HUES64 (cell line): ENCODE results near the gene PTH.

Experiments
- H3K27ac ChIP-seq: 2 replicates; pipeline ENCODE4 v1.7.0; 2013; ENCODE audit warnings: low read depth, low read length, inconsistent platforms
- H3K27me3 ChIP-seq: 2 replicates; pipeline ENCODE4 v1.6.1; 2013; ENCODE audit warnings: mild to moderate bottlenecking, low read length; ENCODE audit not compliant: insufficient read depth
- H3K36me3 ChIP-seq: 2 replicates; pipeline ENCODE4 v1.6.1; 2013; ENCODE audit warnings: mild to moderate bottlenecking, low read length; ENCODE audit not compliant: insufficient read depth
- H3K4me1 ChIP-seq: 2 replicates; pipeline ENCODE4 v1.6.1; 2013; ENCODE audit warnings: mild to moderate bottlenecking, low read length, moderate library complexity; ENCODE audit not compliant: insufficient read depth
- H3K4me3 ChIP-seq: 2 replicates; pipeline ENCODE4 v1.5.1; 2013; ENCODE audit warnings: mild to moderate bottlenecking, low read length, moderate library complexity
- H3K9ac ChIP-seq: 2 replicates; pipeline ENCODE4 v1.6.1; 2013; ENCODE audit warnings: mild to moderate bottlenecking, low read depth, low read length
- H3K9me3 ChIP-seq: 2 replicates; pipeline ENCODE4 v1.6.1; 2013; ENCODE audit warnings: low read depth, low read length; ENCODE audit not compliant: insufficient read depth
- WGBS: fragments of 150-250, 120-280 bp; methylation state at CpG from one replicate; pipeline ENCODE4 v1.1.7; 2013; ENCODE audit warnings: missing lambda C conversion rate; 5-methylcytosine and 5-hydroxymethylcytosine counted together

Gene PTH

DNA sequence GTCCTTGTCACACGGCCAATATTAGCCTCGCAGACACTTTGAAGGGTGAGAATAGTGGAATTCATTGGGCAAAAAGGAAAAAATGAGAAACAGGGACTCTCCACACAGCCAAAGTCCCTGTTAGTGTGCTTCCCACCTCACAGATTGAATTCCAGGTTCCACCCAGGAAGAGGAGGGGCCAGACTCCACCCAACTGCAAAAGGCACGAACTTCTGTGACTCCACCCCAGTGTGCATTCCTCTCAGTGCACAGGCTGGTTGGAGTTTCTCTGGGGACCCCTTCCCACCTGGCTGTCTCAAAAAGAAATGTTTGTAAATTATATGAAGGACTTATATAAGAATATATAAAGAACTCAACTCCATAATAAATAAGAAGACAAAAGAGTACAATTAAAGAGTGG is 20.7 kb downstream of the PTH start:
- no peaks in the 10 kb centered on the region for H3K27me3 ChIP-seq
- no peaks in the 10 kb centered on the region for H3K36me3 ChIP-seq
- H3K9me3 ChIP-seq = peaks cover 5% of the 10 kb centered on the region; the same call in 1 of the 2 replicates
- H3K4me1 ChIP-seq = 0 out of 2 replicates have a peak, but pooled peaks cover 7% of the 10 kb centered on the region
- H3K27ac ChIP-seq = no peak overlapping the region
- 90% methylated on average over 3 of the region's 3 CpGs for WGBS
- no peak overlapping the region for H3K4me3 ChIP-seq
- H3K9ac ChIP-seq = no peak overlapping the region

DNA sequence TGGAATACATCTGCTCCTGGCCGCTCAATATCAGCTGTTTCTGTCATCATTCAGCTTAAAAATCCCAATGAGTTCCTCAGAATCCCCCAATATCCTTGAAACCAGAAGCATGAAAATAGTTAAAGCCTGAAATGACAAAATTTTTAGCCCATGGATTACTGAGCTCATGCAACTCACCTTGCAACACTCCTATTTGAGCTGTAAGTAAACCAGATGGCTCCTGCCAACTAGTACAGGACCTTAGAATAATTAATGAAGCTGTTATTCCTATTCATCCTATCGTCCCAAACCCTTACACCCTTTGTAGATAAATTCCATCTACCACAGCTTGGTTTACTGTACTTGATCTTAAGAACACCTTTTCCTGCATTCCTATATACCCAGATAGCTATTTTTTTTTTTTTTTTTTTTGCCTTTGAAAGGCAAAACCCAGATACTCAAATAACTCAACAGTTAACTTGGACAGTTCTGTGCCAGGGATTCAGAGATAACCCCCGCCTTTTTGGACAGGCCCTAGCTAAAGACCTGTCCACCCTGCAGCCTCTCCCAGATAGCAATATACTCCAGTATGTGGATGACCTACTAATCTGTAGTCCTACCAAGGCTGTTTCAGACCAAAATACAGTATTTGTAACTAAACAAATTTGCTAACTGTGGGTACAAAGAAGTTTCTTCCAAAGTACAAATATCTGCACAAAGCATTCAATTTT is 22.6 kb downstream of the PTH start:
- Histone ChIP-seq H3K27me3 (no peaks in the 10 kb centered on the region), H3K9ac (no peak overlapping the region), H3K36me3 (no peaks in the 10 kb centered on the region), H3K4me3 (no peak overlapping the region), H3K27ac (no peak overlapping the region), H3K9me3 (no peaks in the 10 kb centered on the region), H3K4me1 (0 out of 2 replicates have a peak, but pooled peaks cover 7% of the 10 kb centered on the region)
- WGBS = 89% methylated on average over 3 of the region's 3 CpGs

DNA sequence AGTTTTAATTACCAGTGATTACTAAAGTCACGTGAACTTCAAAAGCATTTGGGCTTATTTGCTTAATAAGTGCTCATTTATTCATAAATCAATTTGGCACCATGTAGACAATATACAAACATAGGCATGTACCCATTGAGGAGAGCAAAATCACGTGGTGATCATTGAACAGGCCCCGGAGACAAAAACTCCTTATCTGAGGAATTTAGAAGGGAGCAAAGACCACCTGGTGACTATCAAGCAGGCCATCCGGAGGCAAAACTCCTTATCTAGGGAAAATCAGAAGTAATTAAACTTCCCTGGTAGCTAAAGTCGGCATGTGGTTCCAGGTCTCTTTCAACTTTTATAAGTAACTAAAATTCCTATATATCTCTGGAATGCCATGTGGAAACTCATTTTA is 27.0 kb downstream of the PTH start:
- H3K27ac ChIP-seq = no peak overlapping the region
- WGBS = 71% methylated on average over 5 of the region's 5 CpGs

DNA sequence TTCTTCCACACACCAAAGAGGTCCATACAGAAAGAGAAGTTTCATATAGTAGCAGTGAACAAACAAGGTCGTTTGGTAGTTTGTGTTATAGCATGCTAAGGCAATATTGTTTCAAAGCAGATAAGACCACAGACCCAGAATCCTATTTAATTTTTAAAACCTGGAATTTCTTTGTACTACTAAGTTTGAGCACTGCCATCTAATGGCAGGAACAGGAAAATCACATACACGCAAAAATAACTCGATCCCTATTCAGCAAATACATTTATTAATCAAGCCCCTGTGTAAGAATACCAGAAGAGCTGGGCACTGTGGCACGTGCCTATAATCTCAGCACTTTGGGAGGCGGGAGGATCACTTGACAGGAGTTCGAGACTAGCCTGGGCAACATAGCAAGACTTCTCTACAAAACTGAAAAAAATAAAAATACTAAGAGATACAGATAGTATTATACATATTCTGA is 29.9 kb downstream of the PTH start:
- 34% methylated on average over 5 of the region's 6 CpGs for WGBS

More for the DNA sequence above, 27.0 kb downstream of the PTH start:
- H3K4me3 ChIP-seq = no peak overlapping the region
- H3K36me3 ChIP-seq = no peaks in the 10 kb centered on the region
- no peaks in the 10 kb centered on the region for H3K27me3 ChIP-seq
- no peaks in the 10 kb centered on the region for H3K9me3 ChIP-seq
- H3K9ac ChIP-seq = no peak overlapping the region
- peaks cover 13% of the 10 kb centered on the region for H3K4me1 ChIP-seq

DNA sequence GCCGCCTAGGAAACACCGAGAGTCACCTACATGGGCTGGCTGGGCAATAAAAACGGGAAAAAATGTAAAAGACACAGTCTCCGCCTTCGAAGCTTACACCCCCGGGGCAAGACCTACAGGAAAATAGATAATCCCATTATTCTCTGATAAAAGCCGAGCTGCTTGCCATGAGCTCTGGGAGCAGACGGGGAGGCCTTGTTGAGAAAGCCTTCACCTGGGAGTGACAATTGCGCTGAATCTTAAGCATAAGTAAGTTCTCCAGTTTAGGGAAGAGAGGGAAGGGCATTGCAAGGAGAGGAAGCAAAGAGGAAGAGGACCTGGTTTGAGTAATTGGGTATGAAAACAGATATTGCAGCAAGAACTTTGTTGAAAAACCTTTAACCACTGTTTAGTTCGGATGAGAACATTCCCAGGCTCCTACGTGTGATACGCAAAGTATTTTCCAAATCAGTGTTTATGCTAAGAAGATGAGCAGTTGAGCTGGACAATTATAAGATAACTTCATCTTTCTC is 32.0 kb downstream of the PTH start:
- H3K9ac ChIP-seq = peak overlapping the region; percentile 92
- H3K27ac ChIP-seq = peak overlapping the region; percentile 80
- no peaks in the 10 kb centered on the region for H3K9me3 ChIP-seq
- H3K4me1 ChIP-seq = peaks cover 12% of the 10 kb centered on the region
- H3K36me3 ChIP-seq = no peaks in the 10 kb centered on the region; the same call in 1 of the 2 replicates
- 33% methylated on average over 12 of the region's 12 CpGs for WGBS
- H3K27me3 ChIP-seq = no peaks in the 10 kb centered on the region
- H3K4me3 ChIP-seq = peak overlapping the region; percentile 94

More for the DNA sequence above, 29.9 kb downstream of the PTH start:
- no peak overlapping the region for H3K4me3 ChIP-seq
- no peak overlapping the region for H3K27ac ChIP-seq
- no peaks in the 10 kb centered on the region for H3K9me3 ChIP-seq
- no peaks in the 10 kb centered on the region for H3K27me3 ChIP-seq
- H3K9ac ChIP-seq = no peak overlapping the region
- H3K36me3 ChIP-seq = no peaks in the 10 kb centered on the region
- peaks cover 12% of the 10 kb centered on the region for H3K4me1 ChIP-seq

DNA sequence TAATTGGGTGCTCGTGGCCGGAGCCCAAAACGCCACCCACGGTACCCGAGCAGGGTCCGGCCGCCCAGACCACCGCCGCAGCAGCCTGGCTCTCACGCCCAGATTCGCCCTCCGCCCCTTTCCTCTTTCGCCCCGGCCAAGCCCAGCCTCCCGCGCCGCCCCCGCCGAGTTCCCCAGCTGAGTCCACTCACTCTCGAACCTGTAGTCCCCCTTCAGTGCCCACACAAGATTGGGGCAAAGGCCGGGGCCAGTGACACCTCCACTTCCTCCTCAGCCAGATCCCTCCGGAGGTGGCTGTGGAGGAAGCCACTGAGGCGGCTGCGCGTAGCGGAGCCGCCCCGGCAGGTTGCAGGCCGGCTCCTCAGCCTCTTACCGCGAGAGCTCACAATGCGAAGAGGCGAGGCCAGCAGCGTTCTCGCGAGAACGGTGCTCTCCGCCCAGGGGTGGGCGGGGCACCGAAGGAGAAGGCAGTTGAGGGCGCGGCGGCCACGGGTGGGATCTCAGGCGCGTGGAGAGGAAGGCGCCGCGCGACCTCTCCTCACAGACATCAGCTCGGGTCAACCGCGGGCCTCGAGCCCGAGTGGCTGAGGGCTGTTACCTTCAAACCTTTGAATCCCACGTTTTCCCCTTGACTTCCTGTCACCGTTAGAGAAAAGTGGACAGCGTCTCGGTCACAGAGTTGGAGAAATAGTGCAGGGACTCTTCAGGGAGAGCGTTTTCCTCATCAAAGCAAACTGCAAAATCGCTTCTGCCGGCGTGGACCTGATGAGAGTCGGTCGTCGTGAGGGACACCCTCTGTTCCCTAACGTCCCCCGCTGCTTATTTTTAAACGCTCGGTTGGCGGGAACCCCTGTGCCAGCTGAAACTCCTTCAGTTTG is 32.7 kb downstream of the PTH start, which contains the start of gene BTBD10:
Gene BTBD10 (minus strand): TSS at position 322 of the 878 bp plus-strand sequence. CDS start 18,098 bp downstream, outside the sequence.
- no peaks in the 10 kb centered on the region for H3K9me3 ChIP-seq
- H3K4me3 ChIP-seq = peak within 1 kb of the TSS; percentile 94
- peak within 1 kb of the TSS; percentile 80 for H3K27ac ChIP-seq
- under 1% methylated on average over 71 of the region's 71 CpGs for WGBS
- H3K4me1 ChIP-seq = peaks cover 12% of the 10 kb centered on the region
- H3K9ac ChIP-seq = peak within 1 kb of the TSS; percentile 92
- H3K27me3 ChIP-seq = no peaks in the 10 kb centered on the region
- no peaks in the 10 kb centered on the region; the same call in 1 of the 2 replicates for H3K36me3 ChIP-seq

DNA sequence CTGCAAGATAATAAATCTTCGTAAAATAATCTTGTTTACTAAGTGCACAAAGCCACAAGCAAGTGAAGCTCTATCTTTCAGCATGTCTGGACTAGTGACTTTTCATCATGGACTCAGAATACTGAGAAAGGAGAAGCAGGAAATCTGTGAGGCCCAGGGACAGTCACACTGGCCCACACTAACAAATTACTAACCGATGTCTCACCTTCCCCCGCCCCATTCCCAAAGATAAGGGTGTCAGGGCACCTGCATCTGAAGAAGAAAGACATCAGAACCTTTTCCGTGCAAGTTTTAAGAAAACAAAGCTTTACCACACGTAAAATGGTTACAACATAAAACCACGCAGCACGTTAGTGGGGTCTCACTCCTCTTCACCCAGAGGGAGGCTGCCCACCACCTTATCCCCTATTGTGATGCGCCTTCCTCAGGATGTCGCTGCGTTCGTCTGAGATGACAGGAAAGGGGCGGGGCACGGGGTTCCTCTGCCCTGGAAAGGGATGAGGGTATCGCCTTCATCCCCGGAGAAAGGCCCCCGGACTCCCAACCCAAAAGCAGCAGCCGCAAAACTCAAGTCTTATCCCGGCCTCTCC is 33.4 kb downstream of the PTH start:
- H3K4me1 ChIP-seq = peaks cover 12% of the 10 kb centered on the region
- no peaks in the 10 kb centered on the region for H3K27me3 ChIP-seq
- 5% methylated on average over 18 of the region's 18 CpGs for WGBS
- H3K9ac ChIP-seq = peak overlapping the region; percentile 92
- H3K27ac ChIP-seq = peak overlapping the region; percentile 80; the same call in 1 of the 2 replicates
- H3K36me3 ChIP-seq = no peaks in the 10 kb centered on the region; the same call in 1 of the 2 replicates
- no peaks in the 10 kb centered on the region for H3K9me3 ChIP-seq
- H3K4me3 ChIP-seq = peak overlapping the region; percentile 94

DNA sequence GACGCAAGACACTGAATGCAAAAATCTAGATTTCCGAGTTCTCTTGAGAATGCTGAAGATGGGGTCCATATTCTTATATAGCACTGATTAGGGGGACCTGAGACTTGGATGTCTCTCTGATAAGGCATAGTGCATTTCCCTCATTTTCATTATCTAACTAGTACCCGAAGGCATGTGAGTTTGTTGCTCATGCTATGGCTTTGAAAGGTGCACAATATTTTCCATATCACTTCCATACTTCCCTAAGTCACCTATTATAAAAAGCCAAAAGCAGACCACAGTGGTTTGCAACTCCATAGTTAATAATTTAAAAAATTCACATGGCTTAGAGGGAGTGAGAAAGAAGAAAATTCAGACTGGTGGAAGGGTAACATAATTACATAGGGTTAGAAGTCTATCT is 34.5 kb downstream of the PTH start:
- H3K9ac ChIP-seq = no peak overlapping the region
- no peaks in the 10 kb centered on the region for H3K9me3 ChIP-seq
- H3K4me1 ChIP-seq = peaks cover 12% of the 10 kb centered on the region
- H3K36me3 ChIP-seq = no peaks in the 10 kb centered on the region; the same call in 1 of the 2 replicates
- 97% methylated on average over 3 of the region's 3 CpGs for WGBS
- H3K27me3 ChIP-seq = no peaks in the 10 kb centered on the region
- no peak overlapping the region for H3K27ac ChIP-seq
- H3K4me3 ChIP-seq = no peak overlapping the region

DNA sequence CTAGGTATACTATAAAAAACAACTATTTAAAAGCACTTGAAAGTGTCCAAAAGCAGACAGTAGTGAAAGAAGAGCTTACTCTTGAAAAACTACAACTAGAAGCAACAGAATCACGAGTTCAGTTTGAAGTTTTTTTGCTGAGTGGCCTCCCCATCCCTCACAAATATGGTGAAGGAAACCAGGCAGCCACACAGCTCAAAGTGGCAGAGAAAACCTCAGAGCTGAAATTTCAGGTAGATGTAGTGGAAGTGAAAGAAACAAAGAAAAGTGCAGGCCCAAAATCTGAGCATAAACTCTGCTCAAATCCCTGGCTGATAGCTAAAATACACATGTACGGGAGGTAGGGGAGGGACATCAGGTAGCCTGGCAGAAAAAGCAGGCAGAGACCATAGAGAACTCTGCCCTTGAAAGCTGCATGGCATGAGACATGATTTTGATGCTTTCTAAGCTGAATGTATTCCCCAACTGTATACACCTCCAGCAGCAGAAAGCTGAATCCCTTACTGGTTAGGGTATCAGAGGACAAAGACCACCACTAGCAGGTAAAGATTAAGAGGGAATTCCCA is 44.9 kb downstream of the PTH start:
- Histone ChIP-seq H3K9me3 (no peaks in the 10 kb centered on the region), H3K9ac (no peak overlapping the region), H3K27ac (no peak overlapping the region), H3K27me3 (no peaks in the 10 kb centered on the region), H3K36me3 (peaks cover 2% of the 10 kb centered on the region; the same call in 1 of the 2 replicates), H3K4me1 (peaks cover 14% of the 10 kb centered on the region), H3K4me3 (no peak overlapping the region)
- 79% methylated on average over 2 of the region's 2 CpGs for WGBS

DNA sequence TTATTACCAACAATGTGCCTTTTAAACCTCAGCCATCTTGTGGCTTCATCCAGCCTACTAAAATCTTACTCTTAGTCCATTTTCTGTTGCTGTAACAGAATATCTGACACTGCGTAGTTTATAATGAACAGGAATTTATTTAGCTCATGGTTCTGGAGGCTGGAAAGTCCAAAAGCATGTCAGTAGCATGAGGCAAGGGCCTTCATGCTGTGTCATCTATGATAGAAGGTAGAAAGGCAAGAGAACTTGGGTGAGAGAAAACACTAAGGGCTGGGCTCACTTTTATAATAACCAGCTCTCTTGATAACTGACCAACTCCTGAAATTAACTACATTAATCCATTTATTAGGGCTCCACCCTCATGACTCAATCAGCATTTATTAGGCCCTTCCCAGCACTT is 46.3 kb downstream of the PTH start:
- peaks cover 14% of the 10 kb centered on the region for H3K4me1 ChIP-seq
- no peak overlapping the region for H3K9ac ChIP-seq
- no peaks in the 10 kb centered on the region for H3K9me3 ChIP-seq
- peaks cover 2% of the 10 kb centered on the region; the same call in 1 of the 2 replicates for H3K36me3 ChIP-seq
- whole genome bisulfite sequencing = 100% methylated on average over 1 of the region's 1 CpG
- no peak overlapping the region for H3K4me3 ChIP-seq
- H3K27ac ChIP-seq = no peak overlapping the region; the same call in 1 of the 2 replicates
- H3K27me3 ChIP-seq = no peaks in the 10 kb centered on the region
